ENCODE measurements around the gene GZMA. TPM values are rescaled to one million over a fixed set of nuclear protein-coding genes. Genes with fewer than 3 reads are reported as not detected.

The GZMA gene
- total and polyA plus RNA-seq, 2 donors (not counting 3 experiments of a cell fraction or from before 2014, with no cell fraction given) = not detected

- H2AFZ ChIP-seq (ENCODE audit: low read depth, low read length) = peak overlapping the region; percentile 3
- peaks cover 15% of the 10 kb centered on the region for H3K4me1 ChIP-seq (ENCODE audit: control insufficient read depth, extremely low read depth, insufficient read depth, low read length)
- no peaks in the 10 kb centered on the region for H4K20me1 ChIP-seq (replicated peaks; ENCODE audit: control insufficient read depth, extremely low read depth, insufficient read depth, low read length)
- no peaks in the 10 kb centered on the region for H3K9me1 ChIP-seq (replicated peaks; ENCODE audit: control insufficient read depth, extremely low read depth, insufficient read depth, low read length)
- H3K4me2 ChIP-seq (ENCODE audit: insufficient read depth, low read length) = peak overlapping the region; percentile 32
- POLR2A ChIA-PET = no interaction called here
- H3K4me3 ChIP-seq (replicated peaks in 1 of 3; ENCODE audit: insufficient read depth in 1 of 3, low read depth in 1 of 3, low read length in 3 of 3) = no peak overlapping the region
- H3K9ac ChIP-seq (replicated peaks; ENCODE audit: extremely low read depth, insufficient read depth, low read length) = no peak overlapping the region
- DNase-seq (ENCODE audit: low read depth, low spot score) = peak; percentile 54
- H3K79me2 ChIP-seq (ENCODE audit: control insufficient read depth, insufficient read depth, low read length) = no peaks in the 10 kb centered on the region
- no peak for TF ChIP-seq MAX (IDR thresholded peaks at IDR 0.05; ENCODE audit: insufficient read depth, insufficient read length)
- peak; percentile 87 for TF ChIP-seq FOS (IDR thresholded peaks at IDR 0.05; ENCODE audit: borderline replicate concordance, insufficient read depth, low read length)
- peak; percentile 22 for TF ChIP-seq POLR2AphosphoS5 (IDR thresholded peaks at IDR 0.05; ENCODE audit: insufficient read depth, low read depth, low read length)
- dilution Hi-C loops (cut with MboI; ENCODE audit: extremely low pct_ligation_motif_present, low sequenced_read_pairs) = no loop called here
- no peaks in the 10 kb centered on the region for H3K27me3 ChIP-seq (ENCODE audit: control insufficient read depth in 2 of 2, insufficient read depth in 2 of 2, low read length in 2 of 2)
- no peaks in the 10 kb centered on the region for H3K36me3 ChIP-seq (ENCODE audit: control insufficient read depth in 2 of 2, extremely low read depth in 1 of 2, insufficient read depth in 2 of 2, low read length in 2 of 2)
- CTCF ChIA-PET = interaction anchor here (0.6 to 1.5 kb wide), 3 partner anchors 14 to 196 kb away, joined by 3 to 4 read pairs (median 3); no protein-coding TSS in a partner anchor
- intact Hi-C loops (cut with micrococcal nuclease) = loop anchor here (1.0 kb wide), 1 partner anchor 78 kb away; the partner anchor contains the start of gene ESM1
- no peaks in the 10 kb centered on the region for H3K9me3 ChIP-seq (replicated peaks; ENCODE audit: control insufficient read depth, insufficient read depth, low read length)
- peak; percentile 93 for FAIRE-seq
- no TSS peak for BruUV-seq (replicated peaks)
- peak overlapping the region; percentile 24 for H3K27ac ChIP-seq (ENCODE audit: insufficient read depth, low read depth, low read length)
Observed at GRCh38 chr5:55063220-55063863, 39.1 kb upstream of the GZMA start.

- Histone ChIP-seq H2AFZ (ENCODE audit: low read depth, low read length) (no peak overlapping the region), H3K4me3 (replicated peaks in 1 of 3; ENCODE audit: insufficient read depth in 1 of 3, low read depth in 1 of 3, low read length in 3 of 3) (no peak overlapping the region), H3K9me1 (replicated peaks; ENCODE audit: control insufficient read depth, extremely low read depth, insufficient read depth, low read length) (no peaks in the 10 kb centered on the region), H3K4me2 (ENCODE audit: insufficient read depth, low read length) (no peak overlapping the region), H4K20me1 (replicated peaks; ENCODE audit: control insufficient read depth, extremely low read depth, insufficient read depth, low read length) (no peaks in the 10 kb centered on the region), H3K9me3 (replicated peaks; ENCODE audit: control insufficient read depth, insufficient read depth, low read length) (no peaks in the 10 kb centered on the region), H3K36me3 (ENCODE audit: control insufficient read depth in 2 of 2, extremely low read depth in 1 of 2, insufficient read depth in 2 of 2, low read length in 2 of 2) (no peaks in the 10 kb centered on the region), H3K27ac (ENCODE audit: insufficient read depth, low read depth, low read length) (no peak overlapping the region), H3K4me1 (ENCODE audit: control insufficient read depth, extremely low read depth, insufficient read depth, low read length) (peaks cover 15% of the 10 kb centered on the region), H3K27me3 (ENCODE audit: control insufficient read depth in 2 of 2, insufficient read depth in 2 of 2, low read length in 2 of 2) (no peaks in the 10 kb centered on the region), H3K79me2 (ENCODE audit: control insufficient read depth, insufficient read depth, low read length) (no peaks in the 10 kb centered on the region), H3K9ac (replicated peaks; ENCODE audit: extremely low read depth, insufficient read depth, low read length) (no peak overlapping the region)
- dilution Hi-C loops (cut with MboI; ENCODE audit: extremely low pct_ligation_motif_present, low sequenced_read_pairs) (no loop called here), intact Hi-C loops (cut with micrococcal nuclease) (loop anchor here (1.0 kb wide), 1 partner anchor 79 kb away; the partner anchor contains the start of gene ESM1)
- DNase-seq (ENCODE audit: low read depth, low spot score) (no peak), FAIRE-seq (no peak)
- POLR2A ChIA-PET = no interaction called here
- CTCF ChIA-PET = interaction anchor here (1.5 kb wide), 2 partner anchors 15 to 120 kb away, joined by 3 to 4 read pairs; no protein-coding TSS in a partner anchor
- BruUV-seq (replicated peaks) = no TSS peak
- TF ChIP-seq EZH2 (IDR thresholded peaks at IDR 0.05; ENCODE audit: borderline replicate concordance, low read depth, low read length, severe bottlenecking) = no peak
Observed at GRCh38 chr5:55063899-55064298, 38.5 kb upstream of the GZMA start.
